ENCODE results near the gene DDX17.

Gene DDX17

GRCh38 chr22:38523479-38523878 is 17.4 kb upstream of the DDX17 start:
- TF ChIP-seq CTCF (IDR thresholded peaks at IDR 0.05; ENCODE audit: insufficient read depth, missing control alignments), result no peak
- DNase-seq (ENCODE audit: insufficient read length, low spot score), result no peak
- no peak for FAIRE-seq

- DNase-seq (ENCODE audit: insufficient read length, low spot score), result no peak
- TF ChIP-seq CTCF (IDR thresholded peaks at IDR 0.05; ENCODE audit: insufficient read depth, missing control alignments), result no peak
- FAIRE-seq, result no peak
Observed at GRCh38 chr22:38523029-38523428, 16.9 kb upstream of the DDX17 start.

GRCh38 chr22:38519453-38520250 is 13.5 kb upstream of the DDX17 start:
- DNase-seq (ENCODE audit: insufficient read length, low spot score) (no peak), FAIRE-seq (no peak)
- no peak for TF ChIP-seq CTCF (IDR thresholded peaks at IDR 0.05; ENCODE audit: insufficient read depth, missing control alignments)

GRCh38 chr22:38518620-38519019 is 12.5 kb upstream of the DDX17 start:
- TF ChIP-seq CTCF (IDR thresholded peaks at IDR 0.05; ENCODE audit: insufficient read depth, missing control alignments), result no peak
- DNase-seq (ENCODE audit: insufficient read length, low spot score) (no peak), FAIRE-seq (no peak)

- FAIRE-seq (no peak), DNase-seq (ENCODE audit: insufficient read length, low spot score) (no peak)
- TF ChIP-seq CTCF (IDR thresholded peaks at IDR 0.05; ENCODE audit: insufficient read depth, missing control alignments), result peak; percentile 21
Observed at GRCh38 chr22:38513063-38513462, 7.0 kb upstream of the DDX17 start.

- DNase-seq (ENCODE audit: insufficient read length, low spot score) (no peak), FAIRE-seq (no peak)
- no peak for TF ChIP-seq CTCF (IDR thresholded peaks at IDR 0.05; ENCODE audit: insufficient read depth, missing control alignments)
Observed at GRCh38 chr22:38510416-38510970, 4.4 kb upstream of the DDX17 start.

GRCh38 chr22:38505541-38506117 is 482 bp downstream of the DDX17 start:
- DNase-seq (ENCODE audit: insufficient read length, low spot score) (no peak), FAIRE-seq (no peak)
- TF ChIP-seq CTCF (IDR thresholded peaks at IDR 0.05; ENCODE audit: insufficient read depth, missing control alignments), result no peak

Measured in D721Med (cell line).